Left colon (tissue), 2 donors: Measurements from ENCODE around the gene PLEKHG4B. TPM values are rescaled to one million over a fixed set of nuclear protein-coding genes. Genes with fewer than 3 reads are reported as not detected.
"Not testable (repeated sequence)": the region's sequence is repeated elsewhere in the genome, so short reads cannot be mapped to it uniquely, and the experiment has no call there.

Source experiments
- ATAC-seq: fragments of 200-7000 bp; cut with Tn5 transposase; one replicate; pipeline ENCODE4 v1.9.1; 2020; ENCODE audit warnings: mild to moderate bottlenecking, moderate library complexity
- DNase-seq, 2 donors: peaks; one replicate each; pipeline ENCODE4 v3.0.0-alpha.2; 2020
- intact Hi-C, 2 donors: fragments of 100-400 bp; cut with DNase I in 1 of 2; cut with micrococcal nuclease in 1 of 2; formaldehyde crosslinking; loops; one replicate each; pipeline versions ENCODE4 v1.11.2 to v1.14.0; 2022; cut with DNase I, micrococcal nuclease
- total RNA-seq, 2 donors: library from RNA; stranded (reverse); fragmentation: NEBNext Ultra II Directional; extraction: Animal tissue kit (Norgen Biotek cat#: 25700); gene quantifications; one replicate each; pipeline ENCODE4 v1.2.1, GENCODE V29; 2021
- donor health status: DM: no; HTN: no; CAD: no.
- donor health status: DM: yes; HTN: yes; CAD: no.

Gene PLEKHG4B
- total RNA-seq, 2 donors from 2014 or later = 0.39 TPM; not detected in 1

- no peak for ATAC-seq
Observed at GRCh38 chr5:163338-163620, 71.3 kb downstream of the PLEKHG4B start.

GRCh38 chr5:163841-164240, 71.9 kb downstream of the PLEKHG4B start:
- intact Hi-C loops = no loop called here
- ATAC-seq (no peak), DNase-seq (peak in 1 of 2 donors; percentile 8)

More at GRCh38 chr5:163338-163620, 71.3 kb downstream of the PLEKHG4B start:
- peak in 1 of 2 donors; percentile 17 for DNase-seq
- intact Hi-C loops = no loop called here

DNA sequence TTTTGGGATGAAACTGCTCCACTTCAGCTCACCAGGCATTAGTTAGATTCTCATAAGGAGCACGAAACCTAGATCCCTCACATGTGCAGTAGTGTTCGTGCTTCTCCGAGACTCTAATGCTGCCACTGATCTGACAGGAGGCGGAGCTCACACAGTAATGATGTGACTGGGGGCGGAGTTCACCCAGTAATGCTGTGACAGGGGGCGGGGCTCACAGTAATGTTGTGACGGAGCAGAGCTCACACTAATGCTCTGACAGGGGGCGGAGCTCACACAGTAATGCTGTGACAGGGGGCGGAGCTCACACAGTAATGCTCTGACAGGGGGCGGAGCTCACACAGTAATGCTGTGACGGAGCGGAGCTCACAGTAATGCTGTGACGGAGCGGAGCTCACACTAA, 72.3 kb downstream of the PLEKHG4B start:
- DNase-seq (peak in 1 of 2 donors; percentile 14), ATAC-seq (no peak)
- intact Hi-C loops = no loop called here

DNA sequence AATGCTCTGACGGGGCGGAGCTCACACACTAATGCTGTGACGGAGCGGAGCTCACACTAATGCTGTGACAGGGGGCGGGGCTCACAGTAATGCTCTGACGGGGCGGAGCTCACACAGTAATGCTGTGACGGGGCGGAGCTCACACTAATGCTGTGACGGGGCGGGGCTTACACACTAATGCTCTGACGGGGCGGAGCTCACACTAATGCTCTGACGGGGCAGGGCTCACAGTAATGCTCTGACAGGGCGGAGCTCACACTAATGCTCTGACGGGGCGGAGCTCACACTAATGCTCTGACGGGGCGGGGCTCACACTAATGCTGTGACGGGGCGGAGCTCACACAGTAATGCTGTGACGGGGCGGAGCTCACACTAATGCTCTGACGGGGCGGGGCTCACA, 72.8 kb downstream of the PLEKHG4B start:
- DNase-seq = peak in 1 of 2 donors; percentile 5
- ATAC-seq, intact Hi-C loops: not testable (repeated sequence)

DNA sequence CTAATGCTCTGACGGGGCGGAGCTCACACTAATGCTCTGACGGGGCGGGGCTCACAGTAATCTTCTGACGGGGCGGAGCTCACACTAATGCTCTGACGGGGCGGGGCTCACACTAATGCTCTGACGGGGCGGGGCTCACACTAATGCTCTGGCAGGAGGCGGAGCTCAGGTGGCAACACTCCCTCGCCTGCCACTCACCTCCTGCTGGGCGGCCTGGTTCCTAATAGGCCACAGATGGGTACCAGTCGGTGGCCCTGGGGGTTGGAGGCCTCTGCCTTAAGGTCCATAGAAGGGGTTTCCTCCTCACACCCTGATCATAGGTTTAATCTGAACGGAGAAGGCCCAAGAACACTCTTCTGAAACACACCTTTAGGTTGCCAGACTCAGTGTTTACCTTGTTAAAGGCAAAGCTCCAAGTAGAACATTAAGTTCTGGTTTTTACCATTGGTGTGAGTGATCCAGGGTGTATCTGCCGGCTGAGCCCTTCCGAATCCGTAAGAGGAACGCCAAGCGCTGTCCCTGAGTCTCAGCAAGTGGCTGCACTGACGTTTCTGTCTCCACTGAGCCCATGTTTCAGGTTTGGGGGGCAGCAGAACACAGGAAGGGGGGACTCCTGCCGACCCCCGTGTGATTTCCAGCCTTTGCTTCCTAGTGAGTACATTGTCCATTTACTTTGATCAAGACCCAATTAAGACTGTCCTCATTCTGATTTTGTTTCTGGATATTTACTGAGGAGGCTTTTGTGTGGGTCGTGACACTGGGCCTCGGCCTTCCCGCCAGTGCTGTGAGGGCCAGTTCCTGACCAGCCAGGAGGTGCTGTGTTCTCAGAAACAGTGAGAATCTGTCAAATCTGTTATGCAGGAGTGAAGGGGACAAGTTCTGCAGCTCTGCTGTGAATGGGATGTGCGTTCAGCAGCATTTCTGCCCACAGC, 74.7 kb downstream of the PLEKHG4B start:
- intact Hi-C loops = no loop called here
- ATAC-seq = no peak
- peak in 1 of 2 donors; percentile 20 for DNase-seq

DNA sequence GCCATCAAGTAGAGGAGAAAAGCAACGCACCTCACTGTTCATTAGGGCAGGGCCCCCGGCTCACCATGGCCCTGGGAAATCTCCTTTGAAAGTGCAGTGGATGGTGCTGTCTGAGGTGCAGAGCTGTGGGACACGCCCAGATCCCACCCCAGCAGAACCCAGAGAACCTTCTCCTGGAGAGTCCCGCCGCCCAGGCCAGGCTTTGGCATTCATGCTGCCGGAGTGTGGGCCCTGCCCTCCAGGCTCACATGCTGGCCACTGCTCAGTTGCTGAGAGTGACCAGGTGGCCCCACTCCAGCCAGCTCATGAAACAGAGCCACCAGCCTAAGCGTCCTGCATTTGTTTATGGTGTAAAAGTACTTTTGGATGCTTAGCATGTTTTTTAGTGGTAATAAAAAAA, 75.5 kb downstream of the PLEKHG4B start:
- ATAC-seq = no peak

GRCh38 chr5:167982-168660, 76.2 kb downstream of the PLEKHG4B start:
- peak in 1 of 2 donors; percentile 9 for DNase-seq
- intact Hi-C loops = no loop called here
- no peak for ATAC-seq

More for the DNA sequence above, 75.5 kb downstream of the PLEKHG4B start:
- intact Hi-C loops = no loop called here
- DNase-seq = peak in 1 of 2 donors; percentile 13

DNA sequence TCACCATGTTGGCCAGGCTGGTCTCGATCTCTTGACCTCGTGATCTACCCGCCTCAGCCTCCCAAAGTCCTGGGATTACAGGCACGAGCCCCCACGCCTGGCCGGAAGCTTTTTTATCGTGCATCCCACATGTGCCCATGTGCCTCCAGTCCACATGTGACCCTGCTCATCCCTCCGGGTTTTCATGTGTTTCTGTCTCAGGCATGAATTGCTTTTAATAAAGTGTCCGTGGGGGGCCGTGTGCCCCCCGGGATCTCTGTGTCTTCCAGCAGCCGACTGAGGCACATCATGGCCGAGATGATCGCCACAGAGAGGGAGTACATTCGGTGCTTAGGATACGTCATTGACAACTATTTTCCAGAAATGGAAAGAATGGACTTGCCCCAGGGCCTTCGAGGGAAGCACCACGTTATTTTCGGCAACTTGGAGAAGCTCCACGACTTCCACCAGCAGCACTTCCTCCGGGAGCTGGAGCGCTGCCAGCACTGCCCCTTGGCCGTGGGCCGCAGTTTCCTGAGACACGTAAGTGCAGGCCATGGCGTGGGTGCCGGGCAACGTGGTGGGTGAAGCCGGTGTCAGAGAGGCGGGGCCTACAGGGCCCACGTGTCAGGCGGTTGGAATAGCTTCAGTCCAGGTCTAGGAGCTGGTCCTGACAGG, 77.2 kb downstream of the PLEKHG4B start:
- DNase-seq (peak in 1 of 2 donors; percentile 20), ATAC-seq (no peak)
- intact Hi-C loops = no loop called here

- ATAC-seq = no peak
- no peak for DNase-seq
- intact Hi-C loops = no loop called here
Observed at GRCh38 chr5:169728-170094, 77.7 kb downstream of the PLEKHG4B start.

- DNase-seq = peak in 1 of 2 donors; percentile 14
- ATAC-seq = no peak
- intact Hi-C loops = no loop called here
Observed at GRCh38 chr5:170971-171800, 79.2 kb downstream of the PLEKHG4B start.

- ATAC-seq (no peak), DNase-seq (peak in 1 of 2 donors; percentile 5)
- intact Hi-C loops = no loop called here
Observed at GRCh38 chr5:171801-172331, 79.9 kb downstream of the PLEKHG4B start.

DNA sequence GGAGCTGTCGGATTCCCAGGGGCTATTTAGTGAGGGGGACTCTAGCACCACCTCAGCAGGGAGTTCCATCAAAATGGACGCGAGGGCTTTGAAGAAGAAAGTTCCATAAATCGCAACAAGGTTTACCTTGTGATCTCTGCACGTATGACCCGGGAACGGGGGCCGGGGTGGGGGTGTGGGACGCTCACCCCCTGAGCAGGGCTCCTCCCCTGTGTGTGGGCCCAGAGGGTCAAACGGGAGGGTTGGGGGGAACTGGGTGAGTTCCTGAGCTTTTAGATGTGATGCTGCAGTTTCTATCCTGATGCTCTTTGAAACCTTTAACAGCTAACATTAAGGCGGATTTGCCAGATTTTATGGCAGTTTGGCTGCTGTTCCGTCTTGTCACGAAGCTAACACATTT, 80.5 kb downstream of the PLEKHG4B start:
- intact Hi-C loops = no loop called here
- peak in 1 of 2 donors; percentile 13 for DNase-seq
- ATAC-seq = no peak

DNA sequence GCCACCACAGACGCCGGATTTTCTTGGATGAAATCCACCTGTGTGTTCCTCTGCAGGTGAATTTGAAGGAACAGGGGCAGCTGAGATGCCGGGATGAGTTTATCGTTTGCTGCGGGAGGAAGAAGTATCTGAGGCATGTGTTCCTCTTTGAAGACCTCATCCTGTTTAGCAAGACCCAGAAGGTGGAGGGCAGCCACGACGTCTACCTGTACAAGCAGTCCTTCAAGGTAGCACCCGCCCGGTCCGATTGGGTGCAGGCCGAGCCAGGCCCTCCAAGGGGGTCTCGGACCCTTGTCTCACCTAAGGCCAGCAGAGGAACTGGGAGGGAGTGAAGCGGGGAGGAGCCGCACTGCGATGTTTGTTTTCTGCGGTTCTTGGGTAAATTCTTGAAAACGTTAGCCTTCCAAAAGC, 80.9 kb downstream of the PLEKHG4B start:
- DNase-seq = peak in 1 of 2 donors; percentile 6
- ATAC-seq = no peak
- intact Hi-C loops = no loop called here

GRCh38 chr5:173392-174290, 81.7 kb downstream of the PLEKHG4B start:
- intact Hi-C loops = no loop called here
- no peak for DNase-seq
- no peak for ATAC-seq

DNA sequence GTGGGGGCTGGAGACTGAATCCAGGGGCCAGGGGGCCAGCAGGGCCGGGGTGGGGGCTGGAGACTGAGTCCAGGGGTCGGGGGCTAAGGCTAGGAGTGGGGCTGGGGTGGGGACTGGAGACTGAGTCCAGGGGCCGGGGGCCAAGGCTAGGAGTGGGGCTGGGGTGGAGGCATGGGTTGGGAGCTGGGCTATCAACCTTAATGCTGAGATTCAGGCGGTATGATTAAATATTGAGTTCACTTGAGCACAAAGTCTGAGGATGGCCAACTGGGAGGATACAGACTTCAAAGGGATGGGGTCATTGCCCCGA, 82.3 kb downstream of the PLEKHG4B start:
- intact Hi-C loops = no loop called here
- DNase-seq (no peak), ATAC-seq (no peak)

GRCh38 chr5:174876-175465, 83.0 kb downstream of the PLEKHG4B start:
- ATAC-seq (no peak), DNase-seq (no peak)
- intact Hi-C loops = no loop called here

DNA sequence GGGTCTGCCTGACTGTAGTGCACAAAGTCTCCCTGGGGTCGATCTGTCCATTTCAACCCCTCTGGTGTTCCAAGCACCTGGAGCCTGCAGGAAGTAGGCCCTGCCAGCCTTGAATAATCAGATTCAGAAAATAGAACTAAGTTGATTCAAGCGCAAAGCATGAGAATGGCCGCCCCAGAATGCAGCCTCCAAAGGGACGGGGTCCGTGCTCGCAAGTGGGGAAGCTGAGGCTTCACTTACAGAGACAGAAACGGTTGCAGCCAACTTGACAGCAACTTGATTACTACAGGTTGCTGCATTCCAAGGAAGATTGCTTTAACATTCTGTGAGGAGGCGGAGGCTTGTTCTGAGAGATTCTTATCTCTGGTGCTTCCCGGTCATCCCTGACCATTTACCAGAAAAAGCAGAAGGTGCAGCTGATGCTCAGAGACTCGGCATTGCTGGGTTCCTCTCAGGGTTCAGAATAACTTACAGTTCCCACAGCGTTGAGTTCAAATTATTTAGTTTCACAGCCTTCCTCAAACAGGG, 84.4 kb downstream of the PLEKHG4B start:
- intact Hi-C loops = no loop called here
- ATAC-seq (no peak), DNase-seq (no peak)
